Aorta (tissue), 5 donors: ENCODE data around the gene C6orf52. TPM values are rescaled to one million over a fixed set of nuclear protein-coding genes. Genes with fewer than 3 reads are reported as not detected.
"Not testable (repeated sequence)": the region's sequence is repeated elsewhere in the genome, so short reads cannot be mapped to it uniquely, and the experiment has no call there.

Experiments used
- ATAC-seq: fragments of 200-7000 bp; cut with Tn5 transposase; one replicate; pipeline ENCODE4 v1.9.1; 2022; ENCODE audit warnings: moderate library complexity; ENCODE audit not compliant: low FRiP score
- DNase-seq, 2 donors: peaks; one replicate each; pipeline ENCODE4 v3.0.0-alpha.2; 2020
- H3K27ac ChIP-seq, 2 donors: one replicate each; pipeline ENCODE4 v1.5.1; 2013; ENCODE audit warnings: low read length in 2 of 2, mild to moderate bottlenecking in 2 of 2, moderate library complexity in 2 of 2, control low read depth in 1 of 2, inconsistent platforms in 1 of 2, low read depth in 1 of 2
- H3K27me3 ChIP-seq, 2 donors: one replicate each; pipeline ENCODE4 v1.6.1; 2013; ENCODE audit warnings: control low read depth in 1 of 2, low read length in 1 of 2, mild to moderate bottlenecking in 1 of 2, moderate library complexity in 1 of 2; ENCODE audit not compliant: insufficient read depth in 2 of 2, control insufficient read depth in 1 of 2
- H3K36me3 ChIP-seq, 2 donors: one replicate each; pipeline ENCODE4 v1.6.1; 2013; ENCODE audit warnings: control low read depth in 1 of 2, low read length in 1 of 2, mild to moderate bottlenecking in 1 of 2; ENCODE audit not compliant: insufficient read depth in 2 of 2, control insufficient read depth in 1 of 2
- H3K4me1 ChIP-seq, 2 donors: one replicate each; pipeline ENCODE4 v1.6.1; 2013; ENCODE audit warnings: low read length in 2 of 2, control low read depth in 1 of 2, mild to moderate bottlenecking in 1 of 2, moderate library complexity in 1 of 2; ENCODE audit not compliant: insufficient read depth in 2 of 2, control insufficient read depth in 1 of 2
- H3K4me3 ChIP-seq, 2 donors: one replicate each; pipeline ENCODE4 v1.5.1; 2013; ENCODE audit warnings: low read length in 2 of 2, control low read depth in 1 of 2, mild to moderate bottlenecking in 1 of 2
- H3K9me3 ChIP-seq: one replicate; pipeline ENCODE4 v1.6.1; 2013; ENCODE audit warnings: mild to moderate bottlenecking, low read length; ENCODE audit not compliant: control insufficient read depth
- WGBS, 2 donors: extraction: QIAGEN DNeasy Blood & Tissue Kit; methylation state at CpG; one replicate each; pipeline ENCODE4 v1.1.7; 2013; 5-methylcytosine and 5-hydroxymethylcytosine counted together
- intact Hi-C, 2 donors: fragments of 100-400 bp; cut with DNase I; formaldehyde crosslinking; loops; one replicate each; pipeline versions ENCODE4 v1.14.2 to v1.15.0; 2022
- long read RNA-seq, 2 donors: library from polyadenylated mRNA; unstranded; transcript quantifications; one replicate each; pipeline ENCODE4 v2.0.0, GENCODE V29; 2020 to 2021
- polyA plus RNA-seq, 2 donors: library from polyadenylated mRNA; stranded (reverse); fragments of 200-250 nt; gene quantifications; one replicate each; pipeline ENCODE4 v1.2.3, GENCODE V29; 2013
- total RNA-seq, 2 donors: library from RNA; stranded (reverse); fragmentation: NEBNext Ultra II Directional; extraction: Animal tissue kit (Norgen Biotek cat#: 25700); gene quantifications; one replicate each; pipeline ENCODE4 v1.2.1, GENCODE V29; 2021
- donor health status: healthy with polysubstance abuse.
- donor health status: Bipolar disorder and iron deficiency.
- donor health status: DM: no; HTN: no; CAD: no.
- donor health status: DM: no; HTN: no; CAD: no.
- donor health status: DM: yes; HTN: yes; CAD: no.

The C6orf52 gene
- total RNA-seq, result under 1 TPM in 1 of 2 donors, not detected in 1; 0.66 TPM
- 1 to 10 TPM in 1 of 2 donors, not detected in 1; 2.4 TPM for polyA plus RNA-seq
- long read RNA-seq, donor 1, result 0 reads
- long read RNA-seq, donor 2, result 0 reads

DNA sequence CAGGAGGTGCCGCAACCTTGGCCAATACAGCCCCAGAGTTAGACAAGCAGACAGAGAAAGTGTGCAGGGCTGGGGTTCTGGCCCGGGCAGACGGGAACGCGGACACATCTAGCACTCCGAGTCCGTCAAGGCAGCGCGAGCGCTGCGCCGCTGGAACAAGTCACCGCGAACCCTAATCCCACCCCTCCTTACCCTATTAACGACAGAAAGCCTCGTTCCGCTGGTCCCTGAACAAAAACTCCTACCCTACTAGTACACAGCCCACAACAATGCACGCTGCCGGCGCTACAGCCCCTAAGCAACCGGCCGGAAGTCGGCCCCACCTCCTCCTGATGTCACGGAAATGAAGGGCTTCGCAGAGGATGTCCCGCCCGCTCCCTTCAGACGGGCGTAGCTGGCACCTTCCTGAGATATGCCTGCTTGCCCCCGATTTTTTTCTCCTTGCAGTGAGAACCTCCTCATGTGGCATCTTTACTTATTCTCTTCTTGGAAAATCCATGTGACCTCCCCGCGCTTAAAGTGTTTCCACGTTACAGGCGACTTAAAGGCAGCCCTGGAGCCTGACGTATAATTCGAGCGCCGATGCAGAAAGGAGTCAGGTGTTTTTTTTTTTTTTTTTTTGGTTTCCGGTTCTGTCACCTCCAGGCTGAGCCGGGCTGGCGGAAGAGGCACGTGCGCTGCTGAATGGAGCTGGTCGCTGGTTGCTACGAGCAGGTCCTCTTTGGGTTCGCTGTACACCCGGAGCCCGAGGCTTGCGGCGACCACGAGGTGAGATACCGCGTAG is at the start of gene C6orf52, which contains the start of gene PAK1IP1:
TSS of gene C6orf52 (minus strand) at position 315 of the 784 bp plus-strand sequence. CDS start 7,066 bp downstream, outside the sequence.
TSS of gene PAK1IP1 (plus strand) at position 671 of the 784 bp plus-strand sequence. CDS start at position 685, 14 bp downstream.
- Histone ChIP-seq H3K9me3 (no peaks in the 10 kb centered on the region), H3K4me3 (peak within 1 kb of the TSS; percentile 77 to 95), H3K27me3 (no peaks in the 10 kb centered on the region), H3K27ac (peak within 1 kb of the TSS; percentile 72 to 86), H3K4me1 (no peaks in the 10 kb centered on the region), H3K36me3 (peaks cover 0 to 2% of the 10 kb centered on the region in 2 donors)
- WGBS, 2 donors, result 0% methylated on average over 53 of the region's 53 CpGs
- peak; percentile 96 to 97 for DNase-seq
- ATAC-seq, result peak; percentile 99
- intact Hi-C loops, result loop anchor here (1.0 to 10.0 kb wide), 3 partner anchors 28 to 184 kb away; partner anchors contain the start of gene TMEM14C (in 1 of the 2)

DNA sequence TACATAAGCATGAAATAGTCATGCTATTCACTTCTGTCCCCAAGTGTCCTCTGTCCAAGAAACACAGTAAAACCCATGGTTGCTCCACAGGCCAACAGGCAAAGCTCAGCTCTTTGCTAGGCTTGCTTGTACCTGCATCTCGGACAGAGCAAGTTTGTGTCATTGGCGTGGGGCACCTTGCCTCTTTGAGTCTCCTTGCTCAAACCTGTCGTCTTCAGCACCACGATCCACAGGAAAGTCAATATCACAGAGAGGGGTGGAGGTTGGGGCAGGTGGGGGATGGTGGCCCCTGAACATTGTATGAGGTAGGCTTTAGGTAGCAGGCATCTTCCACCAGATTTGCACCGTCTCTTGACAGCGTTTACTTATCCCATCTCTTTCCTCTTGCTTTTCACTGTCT is 49.1 kb upstream of the C6orf52 start:
- Histone ChIP-seq H3K27me3 (no peaks in the 10 kb centered on the region), H3K4me3 (no peak overlapping the region), H3K27ac (no peak overlapping the region), H3K4me1 (no peaks in the 10 kb centered on the region), H3K9me3 (no peaks in the 10 kb centered on the region), H3K36me3 (no peaks in the 10 kb centered on the region)
- DNase-seq (no peak), ATAC-seq (no peak)
- intact Hi-C loops, result no loop called here
- WGBS, 2 donors, result 82 to 85% methylated on average over 6 of the region's 6 CpGs

DNA sequence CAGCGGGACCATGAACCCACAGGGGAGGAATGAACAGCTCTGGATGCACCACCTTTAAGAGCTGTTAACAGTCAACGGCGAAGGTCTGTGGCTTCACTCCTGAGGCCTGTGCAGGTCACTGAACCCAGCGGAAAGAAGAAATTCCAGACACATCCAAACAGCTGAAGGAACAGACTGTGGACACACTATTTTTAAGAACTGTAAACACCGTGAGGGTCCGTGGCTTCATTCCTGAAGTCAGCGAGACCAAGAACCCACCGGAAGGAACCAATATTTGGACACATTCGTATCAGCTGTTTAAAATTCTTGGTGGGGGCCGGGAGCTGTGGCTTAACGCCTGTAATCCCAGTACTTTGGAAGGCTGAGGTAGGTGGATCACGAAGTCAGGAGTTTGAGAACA is 47.8 kb upstream of the C6orf52 start:
- Histone ChIP-seq H3K4me3 (no peak overlapping the region), H3K9me3 (no peaks in the 10 kb centered on the region), H3K4me1 (no peaks in the 10 kb centered on the region), H3K27ac (no peak overlapping the region), H3K27me3 (no peaks in the 10 kb centered on the region), H3K36me3 (no peaks in the 10 kb centered on the region)
- no peak for ATAC-seq
- intact Hi-C loops, result no loop called here
- DNase-seq, result no peak
- WGBS, 2 donors, result 93 to 94% methylated on average over 12 of the region's 12 CpGs

DNA sequence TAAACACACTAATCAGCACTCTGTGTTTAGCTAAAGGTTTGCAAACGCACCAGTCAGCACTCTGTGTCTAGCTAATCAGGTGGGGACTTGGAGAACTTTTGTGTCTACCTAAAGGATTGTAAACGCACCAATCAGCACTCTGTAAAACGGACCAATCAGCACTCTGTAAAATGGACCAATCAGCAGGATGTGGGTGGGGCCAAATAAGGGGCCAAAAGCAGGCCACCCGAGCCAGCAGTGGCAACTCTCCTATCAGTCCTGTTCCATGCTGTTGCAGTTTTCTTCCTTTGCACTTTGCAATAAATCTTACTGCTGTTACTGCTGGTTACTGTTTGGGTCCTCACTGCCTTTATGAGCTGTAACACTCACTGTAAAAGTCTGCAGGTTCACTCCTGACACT is 47.2 kb upstream of the C6orf52 start:
- DNase-seq, H3K9me3 ChIP-seq, H3K27me3 ChIP-seq, H3K4me1 ChIP-seq, ATAC-seq, H3K4me3 ChIP-seq, H3K27ac ChIP-seq, intact Hi-C loops, H3K36me3 ChIP-seq: not testable (repeated sequence)
- 77 to 91% methylated on average over 4 of the region's 4 CpGs for WGBS, 2 donors

DNA sequence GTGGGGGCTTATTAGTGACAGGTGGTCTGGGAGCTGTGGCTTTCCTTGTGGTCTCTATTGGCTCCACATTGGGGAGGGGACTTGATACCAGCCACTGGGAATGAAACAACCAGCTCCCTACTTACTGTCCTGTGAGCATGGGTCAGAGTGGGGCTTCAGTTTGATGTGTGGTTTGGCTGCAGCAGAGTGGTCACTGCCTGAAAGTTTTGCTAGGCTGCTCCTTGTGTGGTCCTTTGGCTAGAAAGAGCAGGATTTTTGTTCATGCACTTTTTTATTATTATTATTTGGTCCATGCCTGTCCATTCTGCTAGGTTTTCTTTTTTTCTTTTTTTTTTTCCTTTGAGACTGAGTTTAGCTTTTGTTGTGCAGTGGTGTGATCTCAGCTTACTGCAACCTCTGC is 45.6 kb upstream of the C6orf52 start:
- H3K27me3 ChIP-seq, result no peaks in the 10 kb centered on the region
- H3K4me1 ChIP-seq, result no peaks in the 10 kb centered on the region
- intact Hi-C loops, result no loop called here
- H3K4me3 ChIP-seq, result no peak overlapping the region
- no peak overlapping the region for H3K27ac ChIP-seq
- no peaks in the 10 kb centered on the region for H3K36me3 ChIP-seq
- no peak for DNase-seq
- ATAC-seq, result no peak
- no peaks in the 10 kb centered on the region for H3K9me3 ChIP-seq

DNA sequence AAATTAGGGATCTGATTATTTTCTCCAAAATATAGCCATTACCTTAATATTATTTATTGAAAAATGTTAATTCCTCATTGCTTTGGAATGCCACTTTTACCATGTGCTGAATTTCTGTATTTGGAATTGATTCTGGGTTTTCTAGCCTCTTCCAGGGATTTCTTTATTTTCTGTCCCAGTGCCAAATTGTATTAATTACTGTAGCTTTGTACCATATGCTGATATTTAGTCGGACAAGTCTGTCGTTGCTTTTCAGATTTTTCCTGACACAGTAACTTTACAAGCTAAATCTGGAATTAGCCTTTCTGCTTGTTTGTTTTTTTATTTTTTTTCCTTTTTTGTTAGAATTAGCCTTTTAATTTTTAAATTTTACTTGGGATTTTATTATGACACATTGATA is 42.3 kb upstream of the C6orf52 start:
- Histone ChIP-seq H3K27me3 (no peaks in the 10 kb centered on the region), H3K36me3 (no peaks in the 10 kb centered on the region), H3K4me3 (no peak overlapping the region), H3K9me3 (no peaks in the 10 kb centered on the region), H3K4me1 (no peaks in the 10 kb centered on the region), H3K27ac (no peak overlapping the region)
- DNase-seq, result no peak
- WGBS, 2 donors, result 82 to 86% methylated on average over 2 of the region's 2 CpGs
- no peak for ATAC-seq
- intact Hi-C loops, result no loop called here

DNA sequence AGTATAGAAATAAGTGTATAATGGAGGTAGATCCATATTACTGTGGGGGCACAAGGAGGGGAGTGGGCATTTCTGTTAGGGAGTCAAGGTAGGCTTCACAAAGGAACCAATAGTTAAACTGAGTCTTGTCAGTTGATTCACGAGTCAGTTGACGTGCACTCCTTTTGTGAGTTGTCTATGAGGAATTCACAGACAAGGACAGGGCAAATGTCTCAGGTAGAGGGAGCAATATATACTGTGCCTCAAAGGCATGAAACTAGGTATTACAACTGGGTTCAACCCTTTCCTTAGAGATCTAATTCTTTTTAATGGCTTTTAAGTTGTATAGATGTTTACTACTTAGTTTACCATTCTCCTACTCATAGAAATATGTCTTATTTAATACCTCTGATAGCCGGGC is 39.4 kb upstream of the C6orf52 start:
- intact Hi-C loops, result no loop called here
- H3K36me3 ChIP-seq, result no peaks in the 10 kb centered on the region
- H3K9me3 ChIP-seq, result no peaks in the 10 kb centered on the region
- DNase-seq (no peak), ATAC-seq (no peak)
- H3K27me3 ChIP-seq, result no peaks in the 10 kb centered on the region
- H3K27ac ChIP-seq, result no peak overlapping the region
- peaks cover 0 to 3% of the 10 kb centered on the region in 2 donors for H3K4me1 ChIP-seq
- no peak overlapping the region for H3K4me3 ChIP-seq
- whole genome bisulfite sequencing, 2 donors, result 91 to 96% methylated on average over 3 of the region's 3 CpGs

DNA sequence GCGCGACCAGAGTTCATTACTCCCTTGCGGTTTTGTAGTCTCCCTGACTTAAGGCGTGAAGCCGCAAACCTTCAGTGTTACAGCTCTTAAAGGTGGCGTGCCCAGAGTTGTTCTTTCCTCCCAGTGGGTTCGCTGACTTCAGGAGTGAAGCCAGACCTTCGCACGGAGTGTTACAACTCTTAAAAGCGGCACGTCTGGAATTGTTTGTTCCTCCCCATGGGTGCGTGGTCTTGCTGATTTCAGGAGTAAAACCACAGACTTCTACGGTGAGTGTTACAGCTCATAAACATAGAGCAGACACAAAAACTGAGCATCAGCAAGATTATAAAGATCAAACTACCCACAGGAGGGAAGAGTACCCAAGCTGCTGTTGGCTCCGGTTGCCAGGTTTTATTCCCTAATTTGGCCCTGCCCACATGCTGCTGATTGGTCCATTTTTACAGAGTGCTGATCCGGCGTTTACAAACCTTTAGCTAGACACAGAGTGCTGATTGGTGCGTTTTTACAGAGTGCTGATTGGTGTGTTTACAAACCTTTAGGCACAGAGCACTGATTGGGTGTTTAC is 38.8 kb upstream of the C6orf52 start:
- Histone ChIP-seq H3K27ac (no peak overlapping the region), H3K4me3 (no peak overlapping the region), H3K27me3 (no peaks in the 10 kb centered on the region), H3K4me1 (peaks cover 0 to 3% of the 10 kb centered on the region in 2 donors), H3K36me3 (no peaks in the 10 kb centered on the region), H3K9me3 (no peaks in the 10 kb centered on the region)
- ATAC-seq (no peak), DNase-seq (no peak)
- intact Hi-C loops, result no loop called here
- 83 to 84% methylated on average over 17 of the region's 17 CpGs for WGBS, 2 donors

DNA sequence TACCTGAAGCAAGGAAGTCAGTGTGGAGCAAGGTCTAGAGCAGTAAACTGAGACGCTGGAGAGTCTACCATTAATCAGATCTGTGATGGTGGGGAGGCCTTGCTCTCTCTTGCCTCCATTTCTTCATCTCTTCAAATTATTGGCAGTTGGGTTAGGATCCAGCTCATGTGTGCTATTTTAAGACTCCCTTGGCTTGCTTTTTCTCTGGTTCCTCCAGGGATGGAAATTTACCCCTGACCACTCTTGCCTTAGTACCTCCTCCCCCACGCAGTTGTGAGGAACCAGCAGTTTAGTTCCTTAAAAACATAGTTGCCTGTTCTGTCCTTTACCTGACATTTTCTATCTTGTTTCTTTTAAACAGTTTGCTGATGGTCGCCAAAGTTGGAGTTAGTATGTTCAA is 35.8 kb upstream of the C6orf52 start:
- H3K4me1 ChIP-seq, result peaks cover 0 to 3% of the 10 kb centered on the region in 2 donors
- H3K27ac ChIP-seq, result no peak overlapping the region
- intact Hi-C loops, result no loop called here
- H3K36me3 ChIP-seq, result no peaks in the 10 kb centered on the region
- H3K9me3 ChIP-seq, result no peaks in the 10 kb centered on the region
- no peak overlapping the region for H3K4me3 ChIP-seq
- H3K27me3 ChIP-seq, result no peaks in the 10 kb centered on the region
- DNase-seq (no peak), ATAC-seq (no peak)
- WGBS, 2 donors, result 46 to 52% methylated on average over 3 of the region's 3 CpGs
